ENCODE results near the gene HGFAC.
"Not testable (repeated sequence)": the region's sequence is repeated elsewhere in the genome, so short reads cannot be mapped to it uniquely, and the experiment has no call there.

The HGFAC gene

DNA sequence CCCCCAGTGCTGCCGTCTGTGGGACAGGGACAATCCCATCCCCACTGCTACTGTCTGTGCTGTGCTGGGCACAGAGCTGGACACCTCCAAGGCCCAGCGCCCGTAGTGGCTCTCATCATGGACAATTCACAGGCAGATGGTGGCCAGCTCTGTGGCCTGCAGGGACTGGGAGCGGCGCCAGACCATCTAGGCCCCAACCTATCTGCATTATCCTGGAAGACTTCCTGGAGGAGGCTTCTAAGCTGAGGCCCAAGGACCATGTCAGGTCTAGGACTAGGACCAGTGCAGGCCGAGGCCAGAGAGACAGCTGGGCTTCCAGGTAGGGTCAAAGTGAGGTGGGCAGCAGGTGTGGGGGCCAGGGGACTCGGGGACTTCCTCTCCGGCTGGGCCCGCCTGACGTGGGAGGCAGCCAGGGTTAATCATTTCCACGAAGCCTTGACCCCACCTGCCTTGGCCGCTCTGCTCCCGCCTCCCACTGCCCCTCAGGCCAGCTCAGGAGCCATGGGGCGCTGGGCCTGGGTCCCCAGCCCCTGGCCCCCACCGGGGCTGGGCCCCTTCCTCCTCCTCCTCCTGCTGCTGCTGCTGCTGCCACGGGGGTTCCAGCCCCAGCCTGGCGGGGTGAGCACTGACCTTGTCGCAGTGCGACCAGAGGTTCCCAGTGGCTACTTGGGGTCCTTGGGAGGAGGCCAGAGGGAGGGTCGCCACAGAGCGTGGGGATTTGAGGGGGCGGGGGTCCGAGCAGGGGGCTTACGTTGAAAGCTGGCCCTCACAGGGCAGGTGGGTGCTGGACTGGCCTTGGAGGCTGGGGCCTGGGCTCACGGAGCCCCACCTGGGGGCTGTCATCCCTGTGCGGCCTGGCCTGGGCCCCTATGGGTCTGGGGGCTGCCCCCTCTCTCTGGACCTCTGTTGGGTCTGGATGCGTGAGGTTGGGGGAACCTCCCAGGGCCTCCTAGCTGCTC lies at the start of gene HGFAC:
Gene HGFAC, plus strand, starts transcription at position 468 of the 959 bp plus-strand sequence. Its CDS starts 34 bp downstream, at position 502.
- no peak for DNase-seq

DNA sequence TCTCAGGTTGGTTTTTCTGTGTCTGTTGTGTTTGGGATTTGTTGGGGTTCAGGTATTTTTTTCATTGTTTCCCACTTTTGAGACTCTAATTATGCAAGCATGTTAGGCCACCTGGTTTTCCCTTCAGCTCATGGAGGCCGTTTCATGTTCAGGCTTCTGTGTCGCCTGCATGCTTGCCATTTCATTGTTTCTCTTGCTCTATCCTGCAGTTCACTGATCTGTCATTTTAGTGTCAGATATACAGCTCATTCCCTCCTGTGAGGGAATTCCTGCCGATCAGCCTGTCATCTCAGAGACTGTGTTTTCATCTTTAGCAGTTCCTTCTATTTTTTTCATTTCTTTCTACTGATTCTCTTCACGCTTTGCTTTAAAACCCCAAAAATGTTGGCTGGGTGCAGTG lies 49.4 kb upstream of the HGFAC start:
- no peak for DNase-seq

DNA sequence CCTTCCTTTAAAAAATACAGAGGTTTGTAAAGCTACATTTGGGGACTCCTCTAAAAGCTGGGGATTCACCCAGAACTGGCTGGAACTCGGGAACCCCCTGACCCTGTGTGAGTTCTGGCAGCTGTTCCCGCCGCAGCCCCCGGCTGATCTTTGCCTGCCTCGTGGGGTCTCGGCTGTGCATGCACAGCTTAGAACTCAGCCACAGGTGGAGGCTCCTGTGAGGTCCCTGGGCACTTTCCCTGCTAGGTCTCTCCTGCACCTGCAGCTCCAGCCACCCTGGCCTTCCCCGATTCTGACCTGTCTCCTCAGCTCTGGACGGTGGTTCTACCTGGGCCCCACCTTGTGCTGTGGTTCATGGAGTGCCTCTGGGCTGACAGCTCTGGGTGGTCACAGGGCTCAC lies 48.6 kb upstream of the HGFAC start:
- DNase-seq: no peak

DNA sequence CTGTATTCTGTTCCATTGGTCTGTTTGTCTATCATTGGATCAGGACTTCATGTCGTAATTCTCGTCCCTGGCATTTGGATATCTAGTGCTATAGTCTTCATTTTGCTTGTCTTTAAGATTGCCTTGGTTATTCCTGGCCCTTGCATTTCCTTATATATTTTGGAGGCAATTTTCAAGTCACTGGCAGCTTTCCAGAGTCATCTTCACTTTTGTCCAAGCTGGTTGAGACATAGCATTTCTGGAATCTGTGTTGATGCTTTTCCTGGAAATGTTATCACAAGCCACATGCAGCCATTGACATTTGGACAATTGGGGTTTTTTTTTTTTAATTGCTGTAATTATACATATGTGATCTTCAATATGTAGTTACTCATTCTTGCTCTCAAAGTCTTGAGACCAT lies 45.2 kb upstream of the HGFAC start:
- no peak for DNase-seq

DNA sequence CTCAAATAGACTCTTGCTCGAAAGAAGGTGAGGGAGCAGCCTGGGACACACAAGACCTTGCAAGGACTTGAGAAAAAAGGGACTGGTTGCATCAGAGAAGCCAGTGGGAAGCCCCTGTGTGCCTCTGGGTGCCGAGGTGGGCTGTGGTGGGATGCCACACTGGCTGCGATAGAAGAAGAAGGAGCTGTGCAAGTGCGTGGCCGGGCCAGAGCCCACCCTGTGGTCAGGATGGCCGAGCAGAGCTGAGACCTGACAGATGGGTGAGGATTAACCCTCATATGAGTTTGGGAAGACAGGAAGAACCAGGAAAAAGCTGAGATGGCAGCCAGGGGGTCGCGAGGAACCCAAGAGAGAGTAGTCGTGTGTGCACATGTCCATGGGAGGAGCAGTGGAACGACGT lies 44.6 kb upstream of the HGFAC start:
- DNase-seq: no peak

DNA sequence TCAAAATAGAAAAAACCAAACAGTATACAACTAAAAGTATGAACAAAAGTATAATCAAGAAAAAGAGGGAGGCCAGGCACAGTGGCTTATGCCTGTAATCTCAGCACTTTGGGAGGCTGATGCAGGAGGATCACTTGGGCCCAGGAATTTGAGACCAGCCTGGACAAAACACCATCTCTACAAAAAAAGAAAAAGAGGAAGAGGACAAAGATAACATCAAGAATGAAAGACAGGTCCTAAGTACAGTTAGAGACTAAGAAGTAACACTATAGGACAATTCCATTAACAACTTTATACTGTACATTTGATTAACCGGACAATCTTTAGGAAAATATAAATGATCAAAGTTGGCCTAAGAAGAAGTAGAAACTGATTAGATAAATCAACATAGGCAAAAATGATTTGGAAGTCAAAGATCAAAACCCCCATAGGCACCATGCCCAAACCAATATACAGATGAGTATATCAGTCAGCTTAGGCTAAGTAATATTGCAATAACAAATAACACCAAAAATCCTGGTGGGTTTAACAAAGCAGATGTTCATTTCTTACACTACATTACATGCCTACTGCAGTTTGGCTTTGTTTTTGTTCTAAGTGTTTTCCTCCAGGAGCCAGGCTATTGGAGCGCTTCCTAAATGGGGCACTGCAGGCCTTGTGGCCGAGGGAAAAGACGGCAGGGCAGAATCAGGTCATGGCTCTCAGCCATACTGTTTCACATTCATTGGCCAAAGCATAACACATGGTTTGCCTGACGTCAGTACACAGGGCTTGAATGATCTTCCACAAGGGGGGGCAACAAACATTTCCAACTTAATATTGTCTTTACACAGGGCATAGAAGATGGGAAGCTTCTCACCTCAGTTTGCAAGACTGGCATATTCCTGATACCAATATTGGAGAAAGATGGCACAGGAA lies 42.2 kb upstream of the HGFAC start:
- DNase-seq: no peak

DNA sequence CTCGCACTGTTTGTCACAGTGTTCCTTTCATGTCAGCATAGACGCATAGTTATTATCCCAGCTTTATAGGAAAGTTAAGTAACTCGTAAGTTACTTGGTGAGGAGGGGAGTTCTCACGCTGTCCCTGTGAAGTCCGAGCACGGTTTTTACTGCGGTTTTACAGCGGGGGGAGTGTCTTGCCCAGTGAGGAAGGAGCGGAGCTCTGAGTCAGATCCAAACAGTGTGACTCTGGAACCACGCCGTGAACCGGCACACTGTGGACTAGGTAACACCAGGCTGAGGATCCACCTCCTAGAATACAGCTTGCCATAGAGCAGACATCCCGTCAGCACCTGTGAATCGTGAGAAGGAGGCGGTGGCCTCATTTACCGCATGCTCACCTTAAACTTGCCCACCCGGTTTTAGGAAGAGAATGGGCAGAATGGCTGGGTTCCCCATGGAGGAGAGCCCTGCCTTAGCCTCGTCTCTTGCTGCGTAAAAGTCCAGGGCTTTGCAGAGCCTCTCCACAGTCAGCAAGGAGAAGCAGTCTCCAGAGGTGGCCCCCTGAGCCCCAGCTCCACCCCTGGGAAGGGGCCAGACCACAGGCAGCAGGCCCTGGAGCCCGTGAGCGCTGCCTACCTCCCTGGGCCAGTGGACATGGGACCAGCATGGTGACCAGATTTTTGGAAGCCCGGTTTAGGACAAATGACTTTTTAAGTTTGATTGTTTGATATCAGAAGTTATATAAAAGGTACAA lies 40.2 kb upstream of the HGFAC start:
- no peak for DNase-seq

DNA sequence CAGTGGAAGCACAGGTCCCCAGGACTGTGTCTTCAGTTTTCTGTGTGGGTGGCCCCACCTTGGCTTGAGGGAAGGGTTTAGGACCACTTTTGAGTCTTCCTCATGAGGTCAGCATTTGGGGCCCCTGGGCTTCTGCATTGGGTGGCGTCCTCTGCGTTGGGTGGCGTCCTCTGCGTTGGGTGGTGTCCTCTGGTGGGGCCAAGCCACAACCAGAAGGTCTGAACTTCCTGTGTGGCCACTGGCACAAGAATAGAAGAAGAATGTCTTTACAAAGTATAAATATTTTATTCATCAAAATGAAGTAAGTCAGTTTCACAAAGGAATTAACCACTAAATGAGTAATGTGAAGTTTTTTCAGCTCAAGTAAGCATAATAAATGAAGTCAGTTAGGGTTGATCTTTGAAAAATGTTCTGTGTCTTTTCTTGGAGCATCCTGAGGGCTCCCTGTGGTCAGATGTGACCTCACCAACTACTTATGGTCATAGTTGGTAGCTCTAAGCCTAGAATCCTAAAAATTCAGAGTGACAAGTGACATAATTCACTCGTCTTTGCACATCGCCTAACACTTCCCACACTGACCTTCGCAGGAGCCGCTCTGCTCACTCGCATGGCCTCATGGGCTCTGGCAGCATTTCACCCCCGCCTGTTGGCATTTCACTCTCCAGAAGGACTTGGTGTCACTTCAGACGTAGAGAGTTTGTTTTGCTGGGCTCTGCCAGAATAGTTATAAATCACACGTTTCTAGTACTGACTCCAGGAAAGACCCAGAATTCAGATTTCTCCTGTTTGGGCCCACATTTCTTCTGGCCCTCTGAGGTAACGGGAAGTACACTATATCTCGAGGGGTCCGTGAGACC lies 39.0 kb upstream of the HGFAC start:
- DNase-seq: no peak

DNA sequence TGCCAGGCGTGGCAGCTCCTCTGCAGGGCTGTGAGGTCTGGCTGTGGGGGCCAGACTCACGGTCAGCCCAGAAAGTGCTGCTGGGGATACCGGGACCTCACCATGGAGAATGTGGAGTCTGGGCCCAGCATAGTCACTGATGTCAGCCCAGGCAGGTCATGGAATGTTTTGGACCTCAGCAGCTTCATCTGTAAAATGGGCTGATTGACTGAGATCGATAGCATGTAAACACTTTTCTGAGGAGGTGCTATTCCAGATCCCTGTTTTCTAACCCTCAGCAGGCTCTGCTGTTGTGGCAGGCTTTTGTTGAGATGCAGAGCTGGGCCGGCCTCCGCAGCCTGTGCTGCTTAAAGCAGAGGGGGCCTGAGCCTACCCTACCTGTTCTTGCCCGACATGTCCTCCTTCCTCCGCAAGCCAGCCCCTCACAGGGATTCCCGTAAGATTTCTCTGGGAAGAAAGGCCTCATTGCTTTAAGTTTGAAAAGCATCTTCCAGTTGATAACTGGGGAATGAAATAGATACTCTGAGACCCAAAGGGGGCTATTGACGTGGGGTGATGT lies 38.3 kb upstream of the HGFAC start:
- no peak for DNase-seq

DNA sequence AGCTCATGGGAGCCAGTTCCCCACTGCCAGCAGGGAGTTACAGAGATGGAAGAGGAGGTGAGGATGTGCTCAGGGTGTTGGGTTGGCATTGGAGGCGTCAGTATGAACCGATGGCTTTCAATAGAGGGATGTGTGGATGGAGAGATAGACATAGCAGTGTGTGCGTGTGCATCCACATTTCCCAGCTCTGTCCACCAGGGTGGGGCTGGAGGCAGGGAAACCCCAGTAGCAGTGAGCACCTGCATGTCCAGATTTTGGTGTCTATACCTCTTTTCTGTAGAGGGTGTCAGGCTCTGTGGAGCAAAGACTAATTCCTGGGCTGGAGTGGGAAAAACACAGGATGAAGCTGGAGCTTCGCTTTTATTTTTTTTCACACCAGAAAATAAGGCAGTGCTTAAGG lies 37.2 kb upstream of the HGFAC start:
- no peak for DNase-seq

DNA sequence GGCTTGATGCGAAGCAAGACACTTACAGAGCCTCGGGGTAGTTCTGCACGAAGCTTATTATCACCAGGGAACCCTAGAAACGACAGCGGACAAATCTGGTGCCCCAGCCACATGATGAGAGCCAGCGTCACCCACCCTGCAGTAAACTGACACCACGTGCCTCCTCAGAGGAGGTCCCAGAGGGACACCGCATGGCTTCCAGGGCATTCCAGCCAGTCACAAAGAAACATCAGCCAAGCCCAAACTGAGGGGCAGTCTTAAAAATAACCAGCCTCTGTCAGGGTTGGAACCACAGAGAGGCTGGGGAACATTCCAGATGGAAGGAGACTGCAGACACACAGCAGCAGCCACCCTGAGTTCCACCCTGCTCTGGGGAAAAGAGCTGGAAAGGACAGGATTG lies 36.6 kb upstream of the HGFAC start:
- no peak for DNase-seq

DNA sequence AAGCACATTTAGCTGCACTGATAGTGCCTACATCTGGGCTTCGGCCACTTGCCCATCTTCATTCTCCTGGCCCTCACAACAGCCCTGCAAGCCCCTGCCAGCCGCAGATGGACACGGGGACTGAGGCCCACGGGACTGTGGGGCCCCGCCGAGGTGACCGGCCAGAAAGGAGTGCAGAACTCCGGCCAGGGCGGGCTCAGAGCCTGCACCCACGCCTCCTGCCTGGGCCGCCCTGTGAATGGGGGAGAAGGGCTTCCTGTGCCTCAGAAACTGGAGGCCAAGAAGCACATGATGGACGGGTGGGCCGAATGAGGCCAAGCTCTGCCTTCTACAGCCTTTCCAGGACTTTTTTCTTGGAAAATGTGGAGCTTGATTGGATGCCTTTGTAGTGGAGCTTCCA lies 35.7 kb upstream of the HGFAC start:
- DNase-seq: no peak

DNA sequence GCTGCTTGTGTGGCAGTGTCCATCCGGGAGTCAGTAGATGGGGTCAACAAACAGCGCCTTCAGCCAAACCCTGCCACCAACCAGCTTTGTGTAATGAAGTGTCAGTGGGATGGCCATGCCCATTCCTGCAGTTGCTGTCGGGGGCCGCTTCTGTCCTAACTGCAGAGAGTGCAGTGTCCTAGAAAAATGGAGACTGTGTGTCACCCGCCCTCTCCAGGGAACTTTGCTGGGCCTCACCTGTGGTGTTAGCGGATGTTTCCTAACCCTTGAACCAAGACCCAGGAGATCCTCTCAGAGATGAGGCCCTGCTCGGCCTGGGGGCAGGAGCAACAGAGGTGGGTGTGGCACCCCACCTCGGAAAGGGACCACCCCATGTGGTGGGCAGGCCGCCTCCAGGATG lies 35.3 kb upstream of the HGFAC start:
- no peak for DNase-seq

DNA sequence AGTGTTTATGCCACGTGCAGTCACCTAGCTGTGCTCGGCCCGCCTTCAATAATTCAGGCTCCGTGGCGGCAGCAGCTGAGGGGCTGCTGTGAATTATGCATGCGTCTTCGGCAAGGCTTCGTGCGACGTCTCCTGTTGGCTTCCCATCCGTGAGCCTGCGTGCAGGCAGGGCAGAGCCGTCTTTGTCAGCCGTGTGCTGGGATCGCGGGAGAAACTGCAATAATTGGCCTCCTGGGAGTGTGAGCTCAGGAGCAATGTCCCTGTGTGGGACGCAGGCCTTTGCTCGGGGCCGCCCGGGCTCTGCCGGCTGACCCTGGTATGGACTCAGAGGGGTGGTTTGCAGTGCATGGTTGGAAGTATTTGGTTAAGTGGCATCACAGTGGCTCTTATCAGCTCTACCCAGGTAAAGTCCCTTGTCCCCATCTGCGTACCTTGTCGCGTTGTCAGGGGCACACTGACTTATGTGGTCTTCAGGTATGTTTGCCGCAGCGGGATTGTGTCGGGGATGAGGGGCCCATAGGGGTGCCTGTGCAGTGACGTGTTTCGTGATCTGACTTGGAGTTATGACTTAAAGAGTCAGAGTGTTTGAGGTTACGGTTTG lies 34.5 kb upstream of the HGFAC start:
- no peak for DNase-seq

DNA sequence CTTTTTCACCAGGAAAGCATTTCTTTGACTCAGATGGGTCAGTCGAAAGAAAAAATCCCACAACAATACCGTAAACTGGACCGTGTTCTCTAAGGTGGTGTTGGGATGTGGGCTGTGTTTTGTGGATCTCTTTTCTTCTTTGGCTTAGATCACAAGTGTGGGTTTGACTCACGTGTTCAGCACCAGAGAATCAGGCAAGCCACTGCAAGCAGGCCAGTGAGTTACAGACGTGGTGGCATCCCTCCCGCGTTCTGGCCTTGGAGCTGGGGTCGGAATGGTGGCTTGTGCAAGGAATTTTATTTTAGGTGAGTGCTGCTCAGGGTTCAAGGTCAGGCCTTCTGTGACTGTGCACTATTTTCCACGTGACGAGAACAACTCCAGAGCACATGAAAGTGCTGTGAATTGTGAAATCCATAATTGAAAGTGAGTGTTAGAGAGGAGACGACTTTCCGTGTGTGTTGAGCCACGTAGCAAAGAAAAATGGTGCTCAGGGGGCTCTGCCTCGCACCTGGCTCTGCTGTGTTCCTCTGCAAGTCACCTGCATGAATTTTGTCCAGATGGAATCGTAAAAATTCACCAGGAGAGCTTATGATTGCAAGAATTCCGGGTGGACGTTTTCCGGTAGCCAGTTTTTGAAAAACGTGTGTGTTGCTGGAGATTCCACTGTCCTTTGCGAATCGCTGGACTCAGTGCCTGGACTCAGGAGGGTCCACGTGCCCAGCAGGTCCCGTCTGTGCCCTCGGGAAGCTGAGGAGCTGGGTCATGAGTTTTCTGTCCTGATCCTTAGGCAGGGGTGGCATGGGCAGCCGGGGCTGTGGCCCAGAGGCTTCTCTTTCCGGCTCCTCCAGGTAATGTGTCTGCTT lies 33.6 kb upstream of the HGFAC start:
- DNase-seq: no peak

DNA sequence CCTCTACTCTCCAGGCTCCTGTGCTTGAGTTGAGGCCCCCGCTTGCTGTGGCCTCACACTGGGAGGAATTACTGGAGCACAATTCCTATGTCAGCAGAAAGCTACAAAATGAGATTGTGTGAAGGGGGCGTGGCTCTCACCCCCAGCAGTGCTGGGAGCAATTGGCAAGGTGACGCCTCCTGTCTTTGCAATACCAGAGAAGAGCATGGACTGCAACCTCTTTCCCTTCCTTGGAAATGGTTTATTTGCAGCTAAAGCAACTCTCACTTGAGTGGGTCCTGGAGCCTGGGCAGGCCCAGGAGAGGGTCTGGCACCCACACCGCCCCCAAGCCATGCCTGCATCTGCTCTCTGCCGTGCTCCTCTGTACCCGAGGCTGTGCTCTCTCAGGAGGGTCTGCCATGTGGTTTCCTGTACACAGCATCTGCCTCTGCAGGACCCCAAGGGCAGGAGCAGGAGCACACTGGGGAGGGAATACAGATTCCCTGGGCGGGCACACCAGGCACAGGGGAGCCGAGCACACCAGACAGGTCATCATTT lies 32.9 kb upstream of the HGFAC start:
- DNase-seq: no peak

DNA sequence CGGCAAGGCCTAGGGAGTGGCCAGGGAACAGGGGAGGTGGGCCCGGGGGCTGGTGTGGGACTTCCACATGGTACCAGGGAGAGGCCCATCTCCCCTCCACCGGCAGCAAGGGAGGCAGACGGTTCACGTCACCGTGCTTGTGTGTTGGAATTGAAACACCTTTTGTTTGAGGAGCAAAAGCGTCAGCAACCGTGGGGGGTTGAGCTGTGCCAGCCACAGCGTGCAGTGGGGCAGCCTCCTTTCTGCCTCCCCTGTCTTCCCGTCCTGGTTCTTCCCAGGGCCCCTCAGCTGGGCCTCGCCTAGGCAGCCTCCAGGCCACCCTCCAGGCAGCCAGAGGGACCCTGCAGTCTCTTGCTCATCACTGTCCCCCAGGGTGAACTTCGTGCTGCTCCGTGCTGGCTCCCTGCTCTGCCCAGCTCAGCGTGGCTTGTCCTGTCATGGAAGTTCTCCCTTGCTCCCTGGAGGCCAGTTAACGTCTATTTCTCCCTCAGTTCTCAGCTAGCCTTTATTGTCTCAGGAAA lies 32.1 kb upstream of the HGFAC start:
- DNase-seq: no peak

DNA sequence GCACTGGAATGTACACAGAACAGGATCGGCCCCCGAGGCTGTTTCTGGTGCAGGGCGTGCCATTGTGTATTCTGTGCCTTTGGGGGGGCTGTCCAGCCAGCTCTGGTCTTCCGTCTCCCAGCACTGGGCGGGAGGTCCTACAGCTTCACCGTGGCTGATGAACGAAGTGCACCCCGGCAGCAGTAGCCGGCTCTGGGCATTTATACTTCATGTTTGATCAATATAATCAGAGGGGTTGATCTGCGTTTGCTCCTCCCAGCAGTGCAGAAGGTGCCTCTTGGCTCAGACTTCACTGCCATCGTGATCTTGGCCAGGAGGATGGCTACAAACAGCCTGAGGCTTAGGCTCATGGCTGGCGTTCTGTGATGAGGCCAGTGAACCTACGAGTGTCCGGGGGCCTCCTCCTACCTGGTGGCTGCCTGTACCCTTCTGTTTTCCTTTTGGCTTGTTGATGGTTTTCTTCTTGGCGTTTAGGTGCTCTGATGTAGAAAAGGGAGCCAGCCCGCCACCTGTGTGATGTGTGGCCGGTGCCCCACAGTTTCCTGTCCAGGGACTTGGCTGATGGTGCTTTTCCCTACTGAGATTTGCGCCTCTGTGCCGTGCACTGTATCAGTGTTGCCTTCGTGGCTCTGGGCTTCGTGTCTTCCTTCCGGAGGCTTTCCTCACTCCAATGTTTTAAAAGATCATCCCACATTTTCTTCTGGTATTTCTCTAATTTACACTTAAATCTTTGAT lies 31.2 kb upstream of the HGFAC start:
- no peak for DNase-seq

DNA sequence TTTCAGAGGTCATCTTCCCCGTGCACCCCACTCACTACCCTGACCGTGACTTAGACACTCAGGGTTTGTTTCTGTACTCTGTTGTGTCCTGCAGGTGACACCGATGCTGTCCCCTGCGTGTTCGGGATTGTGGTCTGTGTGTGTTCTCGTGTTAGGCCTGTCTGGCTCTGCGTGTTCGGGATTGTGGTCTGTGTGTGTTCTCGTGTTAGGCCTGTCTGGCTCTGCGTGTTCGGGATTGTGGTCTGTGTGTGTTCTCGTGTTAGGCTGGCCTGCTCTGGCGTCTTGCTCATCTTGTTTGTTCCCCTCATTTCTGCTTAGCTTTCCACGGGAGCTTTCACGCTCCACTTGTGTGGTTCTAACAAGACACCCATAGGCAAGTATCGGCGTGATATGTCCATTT lies 30.6 kb upstream of the HGFAC start:
- not testable (repeated sequence) for DNase-seq

Data from NK-92 treated with Interleukin-12 subunit alpha and Interleukin-12 subunit beta, amount 100 ng/mL, for 24 hours (cell line).